ENCODE data around the gene FBLN1. TPM values are rescaled to one million over a fixed set of nuclear protein-coding genes. Genes with fewer than 3 reads are reported as not detected.

The FBLN1 gene
- total and polyA plus RNA-seq, 2 of the 8 experiments (the other 6 are each of a cell fraction or from before 2014, with no cell fraction given), result 159 to 168 TPM

GRCh38 chr22:45590262-45590661 lies 87.6 kb downstream of the FBLN1 start (continued):
- no peak for TF ChIP-seq CHD7 (IDR thresholded peaks at IDR 0.05; ENCODE audit: insufficient replicate concordance, low read length)
- no peak for TF ChIP-seq SRF (IDR thresholded peaks at IDR 0.05; ENCODE audit: low read depth, low read length)
- TF ChIP-seq RXRA (IDR thresholded peaks at IDR 0.05; ENCODE audit: insufficient read depth, low read depth, low read length), result no peak
- no peak for TF ChIP-seq POLR2AphosphoS5 (IDR thresholded peaks at IDR 0.05; ENCODE audit: low read depth, low read length)
- no peak for TF ChIP-seq ATF3 (IDR thresholded peaks at IDR 0.05; ENCODE audit: insufficient read depth, low read depth, low read length)
- TF ChIP-seq USF2 (IDR thresholded peaks at IDR 0.05; ENCODE audit: low read length), result no peak
- TF ChIP-seq RNF2 (IDR thresholded peaks at IDR 0.05; ENCODE audit: borderline replicate concordance, low read depth, low read length, missing control alignments, poor library complexity, severe bottlenecking), result no peak
- no peak for TF ChIP-seq TBP (IDR thresholded peaks at IDR 0.05; ENCODE audit: low read depth, low read length)

Data from H1 (cell line).